CD4-positive, CD25-positive, alpha-beta regulatory T cell (primary cell): Measurements from ENCODE around the gene CPSF3. TPM values are rescaled to one million over a fixed set of nuclear protein-coding genes. Genes with fewer than 3 reads are reported as not detected.

Experiments used
- ATAC-seq, 2 donors: fragments of 150-1000 bp; cut with Tn5 transposase; one replicate each; pipeline ENCODE4 v1.10.0; 2021; ENCODE audit warnings: low read depth in 2 of 2, moderate number of reproducible peaks in 2 of 2, moderate library complexity in 1 of 2
- DNase-seq, 3 donors: peaks; one replicate each; pipeline versions ENCODE4 v3.0.0 to v3.0.0-alpha.2; 2012 to 2022; ENCODE audit warnings: mixed read lengths in 1 of 3
- H3K27ac ChIP-seq: one replicate; pipeline ENCODE4 v1.7.0; 2013; ENCODE audit warnings: mild to moderate bottlenecking, low read length; ENCODE audit not compliant: insufficient read depth, poor library complexity, severe bottlenecking
- H3K27me3 ChIP-seq: one replicate; pipeline ENCODE4 v1.7.0; 2013; ENCODE audit warnings: low read length; ENCODE audit not compliant: control insufficient read depth, insufficient read depth
- H3K36me3 ChIP-seq: one replicate; pipeline ENCODE4 v1.7.0; 2013; ENCODE audit warnings: mild to moderate bottlenecking, low read length, moderate library complexity; ENCODE audit not compliant: control insufficient read depth, insufficient read depth
- H3K4me1 ChIP-seq: 2 replicates; pipeline ENCODE4 v1.7.0; 2013; ENCODE audit warnings: mild to moderate bottlenecking, low read length; ENCODE audit not compliant: insufficient read depth, control insufficient read depth, poor library complexity, severe bottlenecking
- H3K4me3 ChIP-seq: one replicate; pipeline ENCODE4 v1.7.0; 2013; ENCODE audit warnings: low read depth, mild to moderate bottlenecking, low read length, moderate library complexity
- H3K9me3 ChIP-seq, 2 experiments: 1 replicate in 1 of 2; 2 replicates in 1 of 2; pipeline ENCODE4 v1.7.0; 2013; ENCODE audit warnings: low read length in 2 of 2, mild to moderate bottlenecking in 1 of 2, moderate library complexity in 1 of 2; ENCODE audit not compliant: control insufficient read depth in 2 of 2
- H3K27ac Mint-ChIP-seq, 3 donors: one replicate each; pipeline ENCODE4 v1.8.0; 2020 to 2022; ENCODE audit warnings: mild to moderate bottlenecking in 3 of 3, mixed read lengths in 3 of 3, moderate library complexity in 2 of 3
- H3K27me3 Mint-ChIP-seq: one replicate; pipeline ENCODE4 v1.8.0; 2022; ENCODE audit warnings: mild to moderate bottlenecking, mixed read lengths
- H3K36me3 Mint-ChIP-seq: one replicate; pipeline ENCODE4 v1.8.0; 2020; ENCODE audit warnings: mixed read lengths
- H3K4me1 Mint-ChIP-seq, 4 donors: one replicate each; pipeline ENCODE4 v1.8.0; 2020 to 2022; ENCODE audit warnings: mixed read lengths in 4 of 4, mild to moderate bottlenecking in 1 of 4
- H3K4me3 Mint-ChIP-seq, 4 donors: one replicate each; pipeline ENCODE4 v1.8.0; 2020 to 2022; ENCODE audit warnings: mild to moderate bottlenecking in 4 of 4, mixed read lengths in 4 of 4, moderate library complexity in 3 of 4
- H3K9me3 Mint-ChIP-seq, 7 donors: one replicate each; pipeline ENCODE4 v1.8.0; 2020 to 2022; ENCODE audit warnings: mixed read lengths in 7 of 7, mild to moderate bottlenecking in 3 of 7, moderate library complexity in 2 of 7
- polyA plus RNA-seq, 4 donors: library from polyadenylated mRNA; unstranded; fragments of 300-500 nt; fragmentation: Illumina TruSeq; gene quantifications; one replicate each; pipeline ENCODE4 v1.2.3, GENCODE V29; 2021
- total RNA-seq: library from RNA; stranded (reverse); gene quantifications from one replicate; pipeline ENCODE4 v1.2.3, GENCODE V29; 2022

Gene CPSF3
- total and polyA plus RNA-seq, 5 donors from 2014 or later = 23.1 to 37.8 (median 35.4) TPM

DNA sequence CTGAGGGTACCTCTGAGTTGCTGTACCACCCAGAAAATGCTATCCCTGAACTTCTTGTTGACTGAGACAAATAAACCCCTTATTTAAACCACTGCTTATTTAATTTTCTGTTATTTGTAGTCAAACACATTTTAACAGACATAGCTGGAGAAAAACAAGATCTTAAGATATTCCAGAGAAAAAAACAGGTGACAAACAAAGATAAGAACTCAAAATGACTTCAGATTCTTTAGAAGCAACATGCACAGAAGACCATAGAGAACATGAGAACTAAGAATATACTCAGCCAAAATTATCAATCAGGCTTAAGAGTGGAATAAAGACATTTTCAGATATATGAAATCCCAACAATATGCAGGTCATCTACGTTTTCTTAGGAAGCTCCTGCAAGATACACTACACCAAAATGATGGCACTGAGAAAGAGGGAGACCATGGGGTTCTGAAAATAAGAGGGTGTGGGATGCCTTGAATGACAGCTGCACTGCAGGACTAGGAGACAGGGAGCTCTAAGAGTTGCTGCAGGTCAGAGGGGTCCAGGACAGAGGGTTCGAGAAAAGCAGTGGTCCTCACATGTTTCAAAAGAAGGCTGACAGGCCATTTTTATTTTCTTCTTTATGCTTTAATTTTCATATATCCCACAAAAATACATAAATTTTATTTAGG, 93.8 kb downstream of the CPSF3 start:
- H3K27ac ChIP-seq = no peak overlapping the region
- ATAC-seq (no peak), DNase-seq (no peak)
- Mint-ChIP-seq H3K4me3 (no peak overlapping the region), H3K27ac (peak overlapping the region in 2 of 3 donors; percentile 48 to 55), H3K4me1 (peaks cover 0 to 6% (median 4%) of the 10 kb centered on the region in 4 donors), H3K27me3 (no peaks in the 10 kb centered on the region), H3K9me3 (peaks cover 0 to 5% (median 1%) of the 10 kb centered on the region in 7 donors), H3K36me3 (peaks cover 54% of the 10 kb centered on the region)
- H3K4me3 ChIP-seq = no peak overlapping the region
- no peaks in the 10 kb centered on the region for H3K4me1 ChIP-seq
- H3K9me3 ChIP-seq = no peaks in the 10 kb centered on the region
- H3K27me3 ChIP-seq = no peaks in the 10 kb centered on the region
- H3K36me3 ChIP-seq = peaks cover 63% of the 10 kb centered on the region

DNA sequence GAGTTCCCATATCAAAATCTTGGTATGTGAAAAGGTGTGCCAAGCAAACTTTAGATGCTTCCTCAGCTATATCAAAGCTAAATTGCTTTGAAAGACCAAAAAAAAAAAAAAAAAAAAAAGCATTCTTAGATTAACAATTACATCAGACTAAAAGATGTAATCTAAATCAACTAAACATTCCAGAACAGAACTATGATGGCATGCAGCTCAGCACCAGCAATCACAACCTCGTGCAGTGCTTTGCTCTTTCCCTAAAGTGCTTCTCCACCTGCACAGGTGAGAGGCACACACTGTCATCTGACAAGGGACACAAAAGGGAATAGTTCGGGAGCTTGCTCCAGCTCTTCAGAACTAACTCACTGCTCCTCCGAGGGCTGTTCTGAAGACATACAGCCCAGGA, 94.7 kb downstream of the CPSF3 start:
- ATAC-seq (no peak), DNase-seq (no peak)
- Mint-ChIP-seq H3K36me3 (peaks cover 53% of the 10 kb centered on the region), H3K27ac (no peak overlapping the region), H3K4me1 (peaks cover 0 to 6% (median 4%) of the 10 kb centered on the region in 4 donors), H3K4me3 (no peak overlapping the region), H3K27me3 (no peaks in the 10 kb centered on the region), H3K9me3 (peaks cover 0 to 5% (median 1%) of the 10 kb centered on the region in 7 donors)
- no peaks in the 10 kb centered on the region for H3K4me1 ChIP-seq
- H3K27ac ChIP-seq = no peak overlapping the region
- peaks cover 61% of the 10 kb centered on the region for H3K36me3 ChIP-seq
- H3K9me3 ChIP-seq = no peaks in the 10 kb centered on the region
- no peak overlapping the region for H3K4me3 ChIP-seq
- H3K27me3 ChIP-seq = no peaks in the 10 kb centered on the region

DNA sequence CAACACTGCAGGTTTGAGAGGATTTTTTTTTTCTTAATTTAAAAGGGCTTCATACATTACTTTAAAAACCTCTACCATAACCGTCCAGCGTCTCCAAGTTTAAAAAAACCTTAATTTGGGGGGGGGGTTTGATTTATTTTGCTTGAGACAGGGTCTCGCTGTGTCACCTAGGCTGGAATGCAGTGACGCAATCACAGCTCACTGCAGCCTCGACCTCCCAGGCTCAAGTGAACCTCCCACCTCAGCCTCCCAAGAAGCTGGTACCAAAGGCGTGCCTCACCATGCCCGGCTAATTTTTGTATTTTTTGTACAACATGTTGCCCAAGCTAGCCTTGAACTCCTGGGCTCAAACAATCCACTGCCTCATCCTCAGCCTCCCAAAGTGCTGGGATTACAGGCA, 95.3 kb downstream of the CPSF3 start:
- Histone ChIP-seq H3K9me3 (no peaks in the 10 kb centered on the region), H3K27me3 (no peaks in the 10 kb centered on the region), H3K4me3 (no peak overlapping the region), H3K27ac (no peak overlapping the region), H3K4me1 (no peaks in the 10 kb centered on the region), H3K36me3 (peaks cover 64% of the 10 kb centered on the region)
- Mint-ChIP-seq H3K9me3 (peaks cover 0 to 5% (median under 1%) of the 10 kb centered on the region in 7 donors), H3K4me1 (peaks cover 0 to 7% (median 5%) of the 10 kb centered on the region in 4 donors), H3K27ac (no peak overlapping the region), H3K36me3 (peaks cover 51% of the 10 kb centered on the region), H3K27me3 (no peaks in the 10 kb centered on the region), H3K4me3 (no peak overlapping the region)
- no peak for DNase-seq
- ATAC-seq = no peak

DNA sequence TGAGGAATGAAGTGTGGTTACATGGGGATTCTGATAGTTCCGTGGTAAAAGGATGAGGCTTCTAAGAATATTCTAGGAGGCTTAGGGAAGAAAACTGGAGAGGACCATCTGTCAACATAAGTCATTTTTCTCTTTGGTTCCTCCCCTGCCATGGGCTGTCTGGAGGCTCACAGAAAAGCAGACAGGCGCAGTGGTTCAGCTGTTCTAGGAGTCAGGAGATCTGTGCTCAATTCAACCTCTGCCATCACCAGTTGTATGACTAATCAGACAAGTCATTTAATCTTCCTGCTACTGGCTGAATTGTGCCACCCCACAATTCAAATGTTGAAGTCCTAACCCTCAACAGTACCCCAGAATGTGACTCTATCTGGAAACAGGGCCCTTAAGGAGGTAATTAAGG, 95.8 kb downstream of the CPSF3 start:
- Mint-ChIP-seq H3K4me3 (no peak overlapping the region), H3K4me1 (peaks cover 0 to 7% (median 5%) of the 10 kb centered on the region in 4 donors), H3K27me3 (no peaks in the 10 kb centered on the region), H3K27ac (no peak overlapping the region), H3K9me3 (peaks cover 0 to 5% (median 0%) of the 10 kb centered on the region in 7 donors), H3K36me3 (peaks cover 51% of the 10 kb centered on the region)
- Histone ChIP-seq H3K4me1 (no peaks in the 10 kb centered on the region), H3K36me3 (peaks cover 69% of the 10 kb centered on the region), H3K4me3 (no peak overlapping the region), H3K27me3 (no peaks in the 10 kb centered on the region), H3K9me3 (no peaks in the 10 kb centered on the region), H3K27ac (no peak overlapping the region)
- no peak for ATAC-seq
- DNase-seq = no peak

Other genes starting within 250 kb of the CPSF3 start
- gene ASAP2, start 216.8 kb upstream of the CPSF3 start, total RNA-seq = 1.5 TPM
- not detected for gene ASAP2, start 216.8 kb upstream of the CPSF3 start, polyA plus RNA-seq
- 65.3 TPM for gene ITGB1BP1, start 126 bp upstream of the CPSF3 start, total RNA-seq
- gene ITGB1BP1, start 126 bp upstream of the CPSF3 start, polyA plus RNA-seq = 100 to 1,000 TPM; 106 to 199 (median 168) TPM
- gene IAH1, start 50.9 kb downstream of the CPSF3 start, total RNA-seq = 40.7 TPM
- gene IAH1, start 50.9 kb downstream of the CPSF3 start, polyA plus RNA-seq = 100 to 1,000 TPM in 2 of 4 donors, 10 to 100 TPM in 2; 87.6 to 108 (median 98.0) TPM
- gene ADAM17, start 132.2 kb downstream of the CPSF3 start, total RNA-seq = 34.1 TPM
- 10 to 100 TPM; 11.8 to 15.7 (median 13.6) TPM for gene ADAM17, start 132.2 kb downstream of the CPSF3 start, polyA plus RNA-seq
- 160 TPM for gene YWHAQ, start 207.3 kb downstream of the CPSF3 start, total RNA-seq
- 100 to 1,000 TPM; 238 to 359 (median 283) TPM for gene YWHAQ, start 207.3 kb downstream of the CPSF3 start, polyA plus RNA-seq